Activated effector memory CD4-positive, alpha-beta T cell treated with Interleukin-2 at 50 U/mL for 16 hours (primary cell): ENCODE results near the gene CERK.

Source experiments
- DNase-seq: peaks from one replicate; pipeline ENCODE4 v3.0.0-alpha.2; 2020

The CERK gene

GRCh38 chr22:46695346-46696228, 42.5 kb downstream of the CERK start:
- DNase-seq, result no peak

- DNase-seq, result no peak
Measured at GRCh38 chr22:46694416-46695170, 43.5 kb downstream of the CERK start.

- DNase-seq, result no peak
Measured at GRCh38 chr22:46693634-46694415, 44.2 kb downstream of the CERK start.

GRCh38 chr22:46691571-46691970, 46.5 kb downstream of the CERK start:
- no peak for DNase-seq

- DNase-seq, result no peak
Measured at GRCh38 chr22:46690146-46690545, 47.9 kb downstream of the CERK start.

- DNase-seq, result no peak
Measured at GRCh38 chr22:46688949-46689348, 49.1 kb downstream of the CERK start.

- no peak for DNase-seq
Measured at GRCh38 chr22:46687460-46687859, 50.6 kb downstream of the CERK start.

- no peak for DNase-seq
Measured at GRCh38 chr22:46687048-46687444, 51.0 kb downstream of the CERK start.

- no peak for DNase-seq
Measured at GRCh38 chr22:46686221-46687047, 51.6 kb downstream of the CERK start.

- DNase-seq, result no peak
Measured at GRCh38 chr22:46684706-46685105, 53.3 kb downstream of the CERK start.

- DNase-seq, result no peak
Measured at GRCh38 chr22:46682011-46682731, 55.9 kb downstream of the CERK start.

- DNase-seq, result no peak
Measured at GRCh38 chr22:46681010-46681409, 57.0 kb downstream of the CERK start.

GRCh38 chr22:46679706-46680269, 58.3 kb downstream of the CERK start:
- DNase-seq, result no peak

- DNase-seq, result no peak
Measured at GRCh38 chr22:46678785-46679700, 59.0 kb downstream of the CERK start.

- DNase-seq, result no peak
Measured at GRCh38 chr22:46678003-46678657, 59.9 kb downstream of the CERK start.

GRCh38 chr22:46677323-46678002, 60.6 kb downstream of the CERK start:
- no peak for DNase-seq

GRCh38 chr22:46676881-46677280, 61.2 kb downstream of the CERK start:
- DNase-seq, result no peak

GRCh38 chr22:46676479-46676878, 61.6 kb downstream of the CERK start:
- no peak for DNase-seq

- DNase-seq, result no peak
Measured at GRCh38 chr22:46675938-46676337, 62.1 kb downstream of the CERK start.
